Prostate gland (tissue), 2 donors: ENCODE measurements around the gene BMP6.

Experiments
- CTCF ChIP-seq, 4 experiments: fragments of 200-600 bp in 2 of 4; fragments of 450-650 bp in 2 of 4; sonication (generic) in 2 of 4; IDR thresholded peaks; 1 replicate in 3 of 4; 2 replicates in 1 of 4; pipeline ENCODE4 v1.5.1; 2016 to 2019; ENCODE audit warnings: antibody characterized with exemption in 4 of 4, mild to moderate bottlenecking in 2 of 4, moderate library complexity in 2 of 4
- POLR2A ChIP-seq: fragments of 450-650 bp; IDR thresholded peaks from one replicate; pipeline ENCODE4 v1.6.1; 2016; ENCODE audit warnings: antibody characterized with exemption, mild to moderate bottlenecking

- TF ChIP-seq CTCF (IDR thresholded peaks at IDR 0.05): no peak
- no peak for TF ChIP-seq POLR2A
Measured at GRCh38 chr6:7727946-7728854, 2.3 kb downstream of the BMP6 start.
